KMS-11 (cell line): ENCODE measurements around the gene KCNA2.
A peak's percentile ranks its signal among the peaks of the same experiment; 100 is the strongest.

Experiments
- H2AFZ ChIP-seq: fragments of 200-600 bp; sonication (generic); 2 replicates; pipeline ENCODE4 v1.6.1; 2016; ENCODE audit warnings: antibody characterized with exemption, mixed run types, low read depth
- H3K27ac ChIP-seq: fragments of 200-600 bp; sonication (generic); 2 replicates; pipeline ENCODE4 v1.6.1; 2016; ENCODE audit warnings: mild to moderate bottlenecking, mixed run types
- H3K27me3 ChIP-seq: fragments of 200-600 bp; sonication (generic); 2 replicates; pipeline ENCODE4 v1.6.1; 2017; ENCODE audit warnings: mild to moderate bottlenecking, low read depth, mixed run types, moderate library complexity; ENCODE audit not compliant: insufficient read depth
- H3K36me3 ChIP-seq: fragments of 200-600 bp; sonication (generic); 2 replicates; pipeline ENCODE4 v1.6.1; 2017; ENCODE audit warnings: mild to moderate bottlenecking, mixed run types; ENCODE audit not compliant: insufficient read depth
- H3K4me1 ChIP-seq: fragments of 200-600 bp; sonication (generic); 2 replicates; pipeline ENCODE4 v1.6.1; 2016; ENCODE audit warnings: mild to moderate bottlenecking, low read depth, mixed run types; ENCODE audit not compliant: poor library complexity, severe bottlenecking
- H3K4me2 ChIP-seq: fragments of 200-600 bp; sonication (generic); 2 replicates; pipeline ENCODE4 v1.7.0; 2016; ENCODE audit warnings: mild to moderate bottlenecking, mixed run types
- H3K4me3 ChIP-seq: fragments of 200-600 bp; sonication (generic); IDR thresholded peaks from 2 replicates; pipeline ENCODE4 v1.6.1; 2017; ENCODE audit warnings: low read depth, low read length, mixed read lengths; ENCODE audit not compliant: insufficient read depth
- H3K79me2 ChIP-seq: fragments of 200-600 bp; sonication (generic); 2 replicates; pipeline ENCODE4 v1.6.1; 2016; ENCODE audit warnings: low read depth, mixed run types; ENCODE audit not compliant: insufficient read depth
- H3K9ac ChIP-seq: fragments of 200-600 bp; sonication (generic); 2 replicates; pipeline ENCODE4 v1.6.1; 2016; ENCODE audit warnings: mild to moderate bottlenecking, mixed run types
- H4K20me1 ChIP-seq: fragments of 200-600 bp; sonication (generic); 2 replicates; pipeline ENCODE4 v1.6.1; 2016; ENCODE audit warnings: mild to moderate bottlenecking, mixed run types; ENCODE audit not compliant: insufficient read depth
- CTCF ChIP-seq: fragments of 200-600 bp; sonication (generic); conservative IDR thresholded peaks from 2 replicates; pipeline ENCODE4 v1.6.1; 2017; ENCODE audit warnings: low read depth, mild to moderate bottlenecking, antibody characterized with exemption, low read length, moderate library complexity, mixed read lengths

The KCNA2 gene

GRCh38 chr1:110626889-110627288, 20.7 kb upstream of the KCNA2 start:
- no peak for TF ChIP-seq CTCF
- H2AFZ ChIP-seq = no peak overlapping the region
- H3K4me3 ChIP-seq = no peak overlapping the region
- no peaks in the 10 kb centered on the region for H3K36me3 ChIP-seq
- no peak overlapping the region for H3K27ac ChIP-seq
- H3K9ac ChIP-seq = no peak overlapping the region
- H3K79me2 ChIP-seq = no peaks in the 10 kb centered on the region
- no peaks in the 10 kb centered on the region for H3K27me3 ChIP-seq
- no peak overlapping the region for H3K4me2 ChIP-seq
- no peaks in the 10 kb centered on the region for H4K20me1 ChIP-seq
- H3K4me1 ChIP-seq = peaks cover 17% of the 10 kb centered on the region

GRCh38 chr1:110620686-110621085, 14.5 kb upstream of the KCNA2 start:
- H4K20me1 ChIP-seq = no peaks in the 10 kb centered on the region
- no peak for TF ChIP-seq CTCF
- H3K27ac ChIP-seq = no peak overlapping the region
- peaks cover 33% of the 10 kb centered on the region for H3K4me1 ChIP-seq
- H3K79me2 ChIP-seq = no peaks in the 10 kb centered on the region
- H3K4me3 ChIP-seq = no peak overlapping the region
- H3K36me3 ChIP-seq = no peaks in the 10 kb centered on the region
- no peak overlapping the region for H2AFZ ChIP-seq
- no peak overlapping the region for H3K9ac ChIP-seq
- H3K27me3 ChIP-seq = no peaks in the 10 kb centered on the region
- H3K4me2 ChIP-seq = no peak overlapping the region

GRCh38 chr1:110620250-110620615, 14.1 kb upstream of the KCNA2 start:
- Histone ChIP-seq H3K4me2 (peak overlapping the region; percentile 72; the same call in 1 of the 2 replicates), H3K27me3 (no peaks in the 10 kb centered on the region), H3K4me3 (no peak overlapping the region), H3K4me1 (peaks cover 36% of the 10 kb centered on the region), H3K27ac (no peak overlapping the region), H2AFZ (no peak overlapping the region), H3K79me2 (no peaks in the 10 kb centered on the region), H4K20me1 (no peaks in the 10 kb centered on the region), H3K36me3 (no peaks in the 10 kb centered on the region), H3K9ac (no peak overlapping the region)
- TF ChIP-seq CTCF = no peak

- Histone ChIP-seq H3K27ac (peak overlapping the region; percentile 46), H3K4me2 (peak overlapping the region; percentile 72), H3K27me3 (no peaks in the 10 kb centered on the region), H4K20me1 (no peaks in the 10 kb centered on the region), H2AFZ (peak overlapping the region; percentile 75), H3K79me2 (no peaks in the 10 kb centered on the region), H3K4me3 (no peak overlapping the region), H3K36me3 (no peaks in the 10 kb centered on the region), H3K9ac (peak overlapping the region; percentile 52; the same call in 1 of the 2 replicates), H3K4me1 (peaks cover 36% of the 10 kb centered on the region)
- peak; percentile 92 for TF ChIP-seq CTCF
Measured at GRCh38 chr1:110619412-110620249, 13.5 kb upstream of the KCNA2 start.
